ENCODE data around the gene GNG12. TPM values are rescaled to one million over a fixed set of nuclear protein-coding genes. Genes with fewer than 3 reads are reported as not detected.

Gene GNG12
- total and polyA plus RNA-seq, 2 donors (not counting 1 experiment from before 2014, with no cell fraction given): not detected

- Histone ChIP-seq H3K27me3 (replicated peaks in 1 of 4; ENCODE audit: control extremely low read depth in 1 of 4, control insufficient read depth in 3 of 4, insufficient read depth in 4 of 4, low read length in 3 of 4) (peaks cover 0 to 36% (median 30%) of the 10 kb centered on the region in 4 experiments), H3K4me2 (replicated peaks; ENCODE audit: low read depth, low read length, poor library complexity, severe bottlenecking) (peak overlapping the region; percentile 79), H3K9ac (ENCODE audit: low read length) (peak overlapping the region; percentile 55), H3K4me3 (ENCODE audit: control extremely low read depth in 1 of 5, extremely low read depth in 1 of 5, insufficient read depth in 1 of 5, low read depth in 2 of 5, low read length in 4 of 5) (peak overlapping the region in 4 of 5 experiments; percentile 2 to 54 (median 24)), H3K4me1 (ENCODE audit: control insufficient read depth in 2 of 2, insufficient read depth in 2 of 2, low read length in 2 of 2) (peaks cover 18 to 25% of the 10 kb centered on the region in 2 donors), H2AFZ (ENCODE audit: insufficient read depth, low read depth, low read length, poor library complexity, severe bottlenecking) (peak overlapping the region; percentile 69), H3K79me2 (ENCODE audit: control insufficient read depth, insufficient read depth, low read length) (no peaks in the 10 kb centered on the region), H3K27ac (ENCODE audit: low read length in 2 of 2) (no peak overlapping the region), H4K20me1 (ENCODE audit: control insufficient read depth, insufficient read depth, low read length, poor library complexity, severe bottlenecking) (no peaks in the 10 kb centered on the region), H3K36me3 (replicated peaks in 1 of 2; ENCODE audit: control extremely low read depth in 1 of 2, control insufficient read depth in 1 of 2, extremely low read depth in 1 of 2, insufficient read depth in 2 of 2, low read length in 1 of 2) (no peaks in the 10 kb centered on the region), H3K9me3 (ENCODE audit: control extremely low read depth in 1 of 3, control insufficient read depth in 2 of 3, insufficient read depth in 1 of 3, low read length in 2 of 3) (peaks cover 0 to 3% (median 0%) of the 10 kb centered on the region in 3 donors)
- WGBS (ENCODE audit: insufficient coverage): 6% methylated on average over 16 of the region's 34 CpGs
- DNase-seq (peak; percentile 27), ATAC-seq (ENCODE audit: low read depth) (no peak)
- TF ChIP-seq EZH2 (IDR thresholded peaks at IDR 0.05; ENCODE audit: borderline replicate concordance, insufficient read depth, low read depth, low read length, poor library complexity, severe bottlenecking): no peak
- TF ChIP-seq CTCF (IDR thresholded peaks at IDR 0.05): no peak
- ChIA-PET CTCF (no interaction called here), POLR2A (no interaction called here)
- Mint-ChIP-seq H3K27me3 (peaks cover 61% of the 10 kb centered on the region), H3K9me3 (ENCODE audit: insufficient read depth) (no peaks in the 10 kb centered on the region), H3K4me3 (peak overlapping the region; percentile 82), H3K4me1 (peaks cover 17% of the 10 kb centered on the region), H3K27ac (no peak overlapping the region)
- intact Hi-C loops (cut with micrococcal nuclease): no loop called here
Measured at GRCh38 chr1:67831850-67832513, 1.3 kb downstream of the GNG12 start.
